GM23338 (cell line): ENCODE data around the gene TMEM51. TPM values are rescaled to one million over a fixed set of nuclear protein-coding genes. Genes with fewer than 3 reads are reported as not detected.

Source experiments
- ATAC-seq: fragments of 200-7000 bp; cut with Tn5 transposase; 3 replicates; pipeline ENCODE4 v1.9.1; 2020
- DNase-seq: peaks from one replicate; pipeline ENCODE4 v3.0.0-alpha.2; 2015; ENCODE audit warnings: low spot score
- H2AFZ ChIP-seq: fragments of 200-600 bp; sonication (generic); 2 replicates; pipeline ENCODE4 v1.8.0; 2016; ENCODE audit warnings: antibody characterized with exemption, mild to moderate bottlenecking, moderate library complexity
- H3F3A ChIP-seq: fragments of 200-600 bp; sonication (generic); replicated peaks from 2 replicates; pipeline ENCODE4 v1.8.0; 2017; ENCODE audit warnings: antibody characterized with exemption, mixed run types, low read depth
- H3K27ac ChIP-seq: fragments of 200-600 bp; sonication (generic); 2 replicates; pipeline ENCODE4 v1.6.1; 2016; ENCODE audit warnings: low read depth
- H3K27me3 ChIP-seq: fragments of 200-600 bp; sonication (generic); 2 replicates; pipeline ENCODE4 v1.8.0; 2016; ENCODE audit warnings: mild to moderate bottlenecking, mixed run types, moderate library complexity; ENCODE audit not compliant: insufficient read depth
- H3K36me3 ChIP-seq: fragments of 200-600 bp; sonication (generic); 2 replicates; pipeline ENCODE4 v1.8.0; 2016; ENCODE audit warnings: mild to moderate bottlenecking; ENCODE audit not compliant: insufficient read depth
- H3K4me1 ChIP-seq: fragments of 200-600 bp; sonication (generic); 2 replicates; pipeline ENCODE4 v1.8.0; 2016; ENCODE audit warnings: mild to moderate bottlenecking, moderate library complexity; ENCODE audit not compliant: insufficient read depth
- H3K4me2 ChIP-seq: fragments of 200-600 bp; sonication (generic); 2 replicates; pipeline ENCODE4 v1.7.1; 2017; ENCODE audit warnings: mixed run types
- H3K4me3 ChIP-seq: fragments of 200-600 bp; sonication (generic); 2 replicates; pipeline ENCODE4 v1.6.1; 2016; ENCODE audit warnings: mixed run types
- H3K79me2 ChIP-seq: fragments of 200-600 bp; sonication (generic); replicated peaks from 2 replicates; pipeline ENCODE4 v1.8.0; 2017; ENCODE audit warnings: mild to moderate bottlenecking; ENCODE audit not compliant: insufficient read depth
- H3K9me2 ChIP-seq: fragments of 200-600 bp; sonication (generic); 2 replicates; pipeline ENCODE4 v1.8.0; 2017; ENCODE audit not compliant: insufficient read depth
- H4K20me1 ChIP-seq: fragments of 200-600 bp; sonication (generic); replicated peaks from 2 replicates; pipeline ENCODE4 v1.8.0; 2017; ENCODE audit warnings: mild to moderate bottlenecking; ENCODE audit not compliant: insufficient read depth
- H3K27ac Mint-ChIP-seq: 2 replicates; pipeline ENCODE4 v1.8.0; 2020; ENCODE audit warnings: inconsistent platforms, mild to moderate bottlenecking, moderate library complexity, mixed read lengths
- H3K27me3 Mint-ChIP-seq: 3 replicates; pipeline ENCODE4 v1.8.0; 2022; ENCODE audit warnings: low read depth, mild to moderate bottlenecking, moderate library complexity, mixed read lengths, inconsistent platforms; ENCODE audit not compliant: insufficient read depth, poor library complexity
- H3K36me3 Mint-ChIP-seq: 3 replicates; pipeline ENCODE4 v1.8.0; 2021; ENCODE audit warnings: low read depth, mild to moderate bottlenecking, inconsistent platforms, moderate library complexity, mixed read lengths
- H3K4me1 Mint-ChIP-seq: 3 replicates; pipeline ENCODE4 v1.8.0; 2020; ENCODE audit warnings: mild to moderate bottlenecking, inconsistent platforms, mixed read lengths
- H3K4me3 Mint-ChIP-seq: 3 replicates; pipeline ENCODE4 v1.8.0; 2021; ENCODE audit warnings: moderate library complexity, mild to moderate bottlenecking, inconsistent platforms, mixed read lengths
- H3K9me3 Mint-ChIP-seq: 3 replicates; pipeline ENCODE4 v1.8.0; 2020; ENCODE audit warnings: moderate library complexity, mild to moderate bottlenecking, inconsistent platforms, mixed read lengths
- CREB1 ChIP-seq: fragments of 250-450 bp; sonication (Bioruptor Pico); IDR thresholded peaks from 2 replicates; pipeline ENCODE4 v1.5.0; 2020; ENCODE audit warnings: low read depth, mild to moderate bottlenecking, moderate library complexity
- EZH2 ChIP-seq: fragments of 200-600 bp; sonication (generic); IDR thresholded peaks from one replicate; pipeline ENCODE4 v1.8.0; 2017; ENCODE audit warnings: antibody characterized with exemption, mild to moderate bottlenecking, low read depth; ENCODE audit not compliant: unreplicated experiment
- EZH2phosphoT487 ChIP-seq: fragments of 200-600 bp; sonication (generic); IDR thresholded peaks from one replicate; pipeline ENCODE4 v1.8.1; 2018; ENCODE audit warnings: antibody characterized with exemption; ENCODE audit not compliant: unreplicated experiment
- JUNB ChIP-seq: IDR thresholded peaks from one replicate; pipeline ENCODE4 v1.6.1; 2016; ENCODE audit warnings: antibody characterized with exemption; ENCODE audit not compliant: unreplicated experiment
- NANOG ChIP-seq: IDR thresholded peaks from 2 replicates; pipeline ENCODE4 v1.6.1; 2016; ENCODE audit warnings: antibody characterized with exemption, borderline replicate concordance
- POLR2AphosphoS5 ChIP-seq: IDR thresholded peaks from 2 replicates; pipeline ENCODE4 v1.6.1; 2016; ENCODE audit warnings: antibody characterized with exemption, low read depth
- STAT1 ChIP-seq: IDR thresholded peaks from one replicate; pipeline ENCODE4 v1.6.1; 2016; ENCODE audit warnings: antibody characterized with exemption; ENCODE audit not compliant: unreplicated experiment
- ZNF114 ChIP-seq: fragments of 250-450 bp; sonication (Bioruptor Pico); IDR thresholded peaks from 2 replicates; pipeline ENCODE4 v1.5.0; 2020; ENCODE audit warnings: mild to moderate bottlenecking, moderate library complexity
- ZNF331 ChIP-seq: fragments of 250-450 bp; sonication (Bioruptor Pico); IDR thresholded peaks from 2 replicates; pipeline ENCODE4 v1.5.0; 2020; ENCODE audit warnings: low read depth, mild to moderate bottlenecking, moderate library complexity
- polyA plus RNA-seq: library from polyadenylated mRNA; unstranded; fragments of >200 nt; fragmentation: Nextera tagmentation; extraction: Ambion mirVana; gene quantifications from 2 replicates; pipeline ENCODE4 v1.2.1, GENCODE V29; 2016
- total RNA-seq: library from RNA; depleted of rRNA; stranded (reverse); fragments of >200 nt; shearing (Covaris generic); gene quantifications from 2 replicates; pipeline ENCODE4 v1.2.3, GENCODE V29; 2014
- TF ChIP-seq, protein P1 (sequence below): fragments of 250-450 bp; sonication (Bioruptor Pico); IDR thresholded peaks from 2 replicates; pipeline ENCODE4 v1.5.0; 2020; ENCODE audit warnings: mild to moderate bottlenecking, moderate library complexity
- TF ChIP-seq, protein P2 (sequence below): IDR thresholded peaks from one replicate; pipeline ENCODE4 v1.6.1; 2018; ENCODE audit warnings: antibody characterized with exemption; ENCODE audit not compliant: unreplicated experiment
- TF ChIP-seq, protein P3 (sequence below): IDR thresholded peaks from 2 replicates; pipeline ENCODE4 v1.6.1; 2016; ENCODE audit warnings: antibody characterized with exemption
- TF ChIP-seq, protein P4 (sequence below), 2 experiments: fragments of 200-600 bp in 1 of 2; sonication (generic) in 1 of 2; conservative IDR thresholded peaks; 2 replicates each; pipeline versions ENCODE4 v1.5.1 to v1.6.1; 2016 to 2017; ENCODE audit warnings: antibody characterized with exemption in 2 of 2, low read depth in 2 of 2, mild to moderate bottlenecking in 2 of 2, moderate library complexity in 1 of 2

Gene TMEM51
- total and polyA plus RNA-seq, 2 experiments from 2014 or later = 4.0 to 5.2 TPM

DNA sequence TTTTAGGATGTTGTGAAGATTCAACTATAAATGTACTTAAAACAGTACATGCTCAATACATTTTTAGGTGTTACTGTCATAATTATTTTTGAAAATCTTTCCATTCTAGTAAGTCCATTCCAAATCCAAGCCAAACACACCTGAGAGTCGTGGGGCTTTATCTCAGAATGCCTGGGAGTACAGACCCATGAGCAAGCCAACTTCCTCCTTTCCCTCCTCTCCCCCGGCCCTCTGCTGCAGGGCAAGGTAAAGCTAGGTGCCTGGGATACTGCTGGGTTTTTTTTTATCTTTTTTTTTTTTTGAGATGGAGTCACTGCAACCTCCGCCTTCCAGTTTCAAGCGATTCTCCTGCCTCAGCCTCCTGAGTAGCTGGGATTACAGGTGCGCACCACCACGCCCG, 16.5 kb downstream of the TMEM51 start:
- H3K4me2 ChIP-seq = no peak overlapping the region
- TF ChIP-seq EZH2phosphoT487 = no peak
- TF ChIP-seq, protein P1, sequence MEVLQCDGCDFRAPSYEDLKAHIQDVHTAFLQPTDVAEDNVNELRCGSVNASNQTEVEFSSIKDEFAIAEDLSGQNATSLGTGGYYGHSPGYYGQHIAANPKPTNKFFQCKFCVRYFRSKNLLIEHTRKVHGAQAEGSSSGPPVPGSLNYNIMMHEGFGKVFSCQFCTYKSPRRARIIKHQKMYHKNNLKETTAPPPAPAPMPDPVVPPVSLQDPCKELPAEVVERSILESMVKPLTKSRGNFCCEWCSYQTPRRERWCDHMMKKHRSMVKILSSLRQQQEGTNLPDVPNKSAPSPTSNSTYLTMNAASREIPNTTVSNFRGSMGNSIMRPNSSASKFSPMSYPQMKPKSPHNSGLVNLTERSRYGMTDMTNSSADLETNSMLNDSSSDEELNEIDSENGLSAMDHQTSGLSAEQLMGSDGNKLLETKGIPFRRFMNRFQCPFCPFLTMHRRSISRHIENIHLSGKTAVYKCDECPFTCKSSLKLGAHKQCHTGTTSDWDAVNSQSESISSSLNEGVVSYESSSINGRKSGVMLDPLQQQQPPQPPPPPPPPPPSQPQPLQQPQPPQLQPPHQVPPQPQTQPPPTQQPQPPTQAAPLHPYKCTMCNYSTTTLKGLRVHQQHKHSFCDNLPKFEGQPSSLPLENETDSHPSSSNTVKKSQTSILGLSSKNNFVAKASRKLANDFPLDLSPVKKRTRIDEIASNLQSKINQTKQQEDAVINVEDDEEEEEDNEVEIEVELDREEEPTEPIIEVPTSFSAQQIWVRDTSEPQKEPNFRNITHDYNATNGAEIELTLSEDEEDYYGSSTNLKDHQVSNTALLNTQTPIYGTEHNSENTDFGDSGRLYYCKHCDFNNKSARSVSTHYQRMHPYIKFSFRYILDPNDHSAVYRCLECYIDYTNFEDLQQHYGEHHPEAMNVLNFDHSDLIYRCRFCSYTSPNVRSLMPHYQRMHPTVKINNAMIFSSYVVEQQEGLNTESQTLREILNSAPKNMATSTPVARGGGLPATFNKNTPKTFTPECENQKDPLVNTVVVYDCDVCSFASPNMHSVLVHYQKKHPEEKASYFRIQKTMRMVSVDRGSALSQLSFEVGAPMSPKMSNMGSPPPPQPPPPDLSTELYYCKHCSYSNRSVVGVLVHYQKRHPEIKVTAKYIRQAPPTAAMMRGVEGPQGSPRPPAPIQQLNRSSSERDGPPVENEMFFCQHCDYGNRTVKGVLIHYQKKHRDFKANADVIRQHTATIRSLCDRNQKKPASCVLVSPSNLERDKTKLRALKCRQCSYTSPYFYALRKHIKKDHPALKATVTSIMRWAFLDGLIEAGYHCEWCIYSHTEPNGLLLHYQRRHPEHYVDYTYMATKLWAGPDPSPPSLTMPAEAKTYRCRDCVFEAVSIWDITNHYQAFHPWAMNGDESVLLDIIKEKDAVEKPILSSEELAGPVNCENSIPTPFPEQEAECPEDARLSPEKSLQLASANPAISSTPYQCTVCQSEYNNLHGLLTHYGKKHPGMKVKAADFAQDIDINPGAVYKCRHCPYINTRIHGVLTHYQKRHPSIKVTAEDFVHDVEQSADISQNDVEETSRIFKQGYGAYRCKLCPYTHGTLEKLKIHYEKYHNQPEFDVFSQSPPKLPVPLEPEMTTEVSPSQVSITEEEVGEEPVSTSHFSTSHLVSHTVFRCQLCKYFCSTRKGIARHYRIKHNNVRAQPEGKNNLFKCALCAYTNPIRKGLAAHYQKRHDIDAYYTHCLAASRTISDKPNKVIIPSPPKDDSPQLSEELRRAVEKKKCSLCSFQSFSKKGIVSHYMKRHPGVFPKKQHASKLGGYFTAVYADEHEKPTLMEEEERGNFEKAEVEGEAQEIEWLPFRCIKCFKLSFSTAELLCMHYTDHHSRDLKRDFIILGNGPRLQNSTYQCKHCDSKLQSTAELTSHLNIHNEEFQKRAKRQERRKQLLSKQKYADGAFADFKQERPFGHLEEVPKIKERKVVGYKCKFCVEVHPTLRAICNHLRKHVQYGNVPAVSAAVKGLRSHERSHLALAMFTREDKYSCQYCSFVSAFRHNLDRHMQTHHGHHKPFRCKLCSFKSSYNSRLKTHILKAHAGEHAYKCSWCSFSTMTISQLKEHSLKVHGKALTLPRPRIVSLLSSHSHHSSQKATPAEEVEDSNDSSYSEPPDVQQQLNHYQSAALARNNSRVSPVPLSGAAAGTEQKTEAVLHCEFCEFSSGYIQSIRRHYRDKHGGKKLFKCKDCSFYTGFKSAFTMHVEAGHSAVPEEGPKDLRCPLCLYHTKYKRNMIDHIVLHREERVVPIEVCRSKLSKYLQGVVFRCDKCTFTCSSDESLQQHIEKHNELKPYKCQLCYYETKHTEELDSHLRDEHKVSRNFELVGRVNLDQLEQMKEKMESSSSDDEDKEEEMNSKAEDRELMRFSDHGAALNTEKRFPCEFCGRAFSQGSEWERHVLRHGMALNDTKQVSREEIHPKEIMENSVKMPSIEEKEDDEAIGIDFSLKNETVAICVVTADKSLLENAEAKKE = no peak
- no peak for TF ChIP-seq CREB1 (CRISPR knock-in tag)
- TF ChIP-seq, protein P2, sequence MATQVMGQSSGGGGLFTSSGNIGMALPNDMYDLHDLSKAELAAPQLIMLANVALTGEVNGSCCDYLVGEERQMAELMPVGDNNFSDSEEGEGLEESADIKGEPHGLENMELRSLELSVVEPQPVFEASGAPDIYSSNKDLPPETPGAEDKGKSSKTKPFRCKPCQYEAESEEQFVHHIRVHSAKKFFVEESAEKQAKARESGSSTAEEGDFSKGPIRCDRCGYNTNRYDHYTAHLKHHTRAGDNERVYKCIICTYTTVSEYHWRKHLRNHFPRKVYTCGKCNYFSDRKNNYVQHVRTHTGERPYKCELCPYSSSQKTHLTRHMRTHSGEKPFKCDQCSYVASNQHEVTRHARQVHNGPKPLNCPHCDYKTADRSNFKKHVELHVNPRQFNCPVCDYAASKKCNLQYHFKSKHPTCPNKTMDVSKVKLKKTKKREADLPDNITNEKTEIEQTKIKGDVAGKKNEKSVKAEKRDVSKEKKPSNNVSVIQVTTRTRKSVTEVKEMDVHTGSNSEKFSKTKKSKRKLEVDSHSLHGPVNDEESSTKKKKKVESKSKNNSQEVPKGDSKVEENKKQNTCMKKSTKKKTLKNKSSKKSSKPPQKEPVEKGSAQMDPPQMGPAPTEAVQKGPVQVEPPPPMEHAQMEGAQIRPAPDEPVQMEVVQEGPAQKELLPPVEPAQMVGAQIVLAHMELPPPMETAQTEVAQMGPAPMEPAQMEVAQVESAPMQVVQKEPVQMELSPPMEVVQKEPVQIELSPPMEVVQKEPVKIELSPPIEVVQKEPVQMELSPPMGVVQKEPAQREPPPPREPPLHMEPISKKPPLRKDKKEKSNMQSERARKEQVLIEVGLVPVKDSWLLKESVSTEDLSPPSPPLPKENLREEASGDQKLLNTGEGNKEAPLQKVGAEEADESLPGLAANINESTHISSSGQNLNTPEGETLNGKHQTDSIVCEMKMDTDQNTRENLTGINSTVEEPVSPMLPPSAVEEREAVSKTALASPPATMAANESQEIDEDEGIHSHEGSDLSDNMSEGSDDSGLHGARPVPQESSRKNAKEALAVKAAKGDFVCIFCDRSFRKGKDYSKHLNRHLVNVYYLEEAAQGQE = no peak
- no peak for TF ChIP-seq POLR2AphosphoS5
- TF ChIP-seq NANOG = no peak
- TF ChIP-seq, protein P3, sequence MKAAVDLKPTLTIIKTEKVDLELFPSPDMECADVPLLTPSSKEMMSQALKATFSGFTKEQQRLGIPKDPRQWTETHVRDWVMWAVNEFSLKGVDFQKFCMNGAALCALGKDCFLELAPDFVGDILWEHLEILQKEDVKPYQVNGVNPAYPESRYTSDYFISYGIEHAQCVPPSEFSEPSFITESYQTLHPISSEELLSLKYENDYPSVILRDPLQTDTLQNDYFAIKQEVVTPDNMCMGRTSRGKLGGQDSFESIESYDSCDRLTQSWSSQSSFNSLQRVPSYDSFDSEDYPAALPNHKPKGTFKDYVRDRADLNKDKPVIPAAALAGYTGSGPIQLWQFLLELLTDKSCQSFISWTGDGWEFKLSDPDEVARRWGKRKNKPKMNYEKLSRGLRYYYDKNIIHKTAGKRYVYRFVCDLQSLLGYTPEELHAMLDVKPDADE = no peak
- TF ChIP-seq ZNF114 (CRISPR knock-in tag) = no peak
- TF ChIP-seq ZNF331 (CRISPR knock-in tag) = no peak
- TF ChIP-seq, protein P4, sequence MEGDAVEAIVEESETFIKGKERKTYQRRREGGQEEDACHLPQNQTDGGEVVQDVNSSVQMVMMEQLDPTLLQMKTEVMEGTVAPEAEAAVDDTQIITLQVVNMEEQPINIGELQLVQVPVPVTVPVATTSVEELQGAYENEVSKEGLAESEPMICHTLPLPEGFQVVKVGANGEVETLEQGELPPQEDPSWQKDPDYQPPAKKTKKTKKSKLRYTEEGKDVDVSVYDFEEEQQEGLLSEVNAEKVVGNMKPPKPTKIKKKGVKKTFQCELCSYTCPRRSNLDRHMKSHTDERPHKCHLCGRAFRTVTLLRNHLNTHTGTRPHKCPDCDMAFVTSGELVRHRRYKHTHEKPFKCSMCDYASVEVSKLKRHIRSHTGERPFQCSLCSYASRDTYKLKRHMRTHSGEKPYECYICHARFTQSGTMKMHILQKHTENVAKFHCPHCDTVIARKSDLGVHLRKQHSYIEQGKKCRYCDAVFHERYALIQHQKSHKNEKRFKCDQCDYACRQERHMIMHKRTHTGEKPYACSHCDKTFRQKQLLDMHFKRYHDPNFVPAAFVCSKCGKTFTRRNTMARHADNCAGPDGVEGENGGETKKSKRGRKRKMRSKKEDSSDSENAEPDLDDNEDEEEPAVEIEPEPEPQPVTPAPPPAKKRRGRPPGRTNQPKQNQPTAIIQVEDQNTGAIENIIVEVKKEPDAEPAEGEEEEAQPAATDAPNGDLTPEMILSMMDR (conservative IDR thresholded peaks at IDR 0.05; ENCODE audit: low read depth in 2 of 2) = no peak
- no peak for TF ChIP-seq EZH2
- no peak for TF ChIP-seq STAT1
- TF ChIP-seq JUNB = no peak
- ATAC-seq (no peak), DNase-seq (no peak)
- H3K27ac ChIP-seq = no peak overlapping the region
- 0 out of 2 replicates have a peak, but pooled peaks cover 5% of the 10 kb centered on the region for H3K79me2 ChIP-seq
- H3K4me1 ChIP-seq = no peaks in the 10 kb centered on the region; the same call in 1 of the 2 replicates
- no peaks in the 10 kb centered on the region for H3F3A ChIP-seq
- no peaks in the 10 kb centered on the region for H3K9me2 ChIP-seq
- H3K27me3 ChIP-seq = no peaks in the 10 kb centered on the region
- no peaks in the 10 kb centered on the region for H3K36me3 ChIP-seq
- H4K20me1 ChIP-seq = no peaks in the 10 kb centered on the region; the same call in 1 of the 2 replicates
- Mint-ChIP-seq H3K27me3 (peaks cover 14% of the 10 kb centered on the region), H3K36me3 (no peaks in the 10 kb centered on the region), H3K27ac (no peak overlapping the region), H3K4me1 (peaks cover 26% of the 10 kb centered on the region), H3K9me3 (no peaks in the 10 kb centered on the region), H3K4me3 (no peak overlapping the region)
- no peak overlapping the region for H2AFZ ChIP-seq
- no peak overlapping the region for H3K4me3 ChIP-seq
